ENCODE results near the gene LIMS1. TPM values are rescaled to one million over a fixed set of nuclear protein-coding genes. Genes with fewer than 3 reads are reported as not detected.
"Not testable (repeated sequence)": the region's sequence is repeated elsewhere in the genome, so short reads cannot be mapped to it uniquely, and the experiment has no call there.

The LIMS1 gene
- total and polyA plus RNA-seq, 4 donors, result 48.0 to 111 (median 88.4) TPM

DNA sequence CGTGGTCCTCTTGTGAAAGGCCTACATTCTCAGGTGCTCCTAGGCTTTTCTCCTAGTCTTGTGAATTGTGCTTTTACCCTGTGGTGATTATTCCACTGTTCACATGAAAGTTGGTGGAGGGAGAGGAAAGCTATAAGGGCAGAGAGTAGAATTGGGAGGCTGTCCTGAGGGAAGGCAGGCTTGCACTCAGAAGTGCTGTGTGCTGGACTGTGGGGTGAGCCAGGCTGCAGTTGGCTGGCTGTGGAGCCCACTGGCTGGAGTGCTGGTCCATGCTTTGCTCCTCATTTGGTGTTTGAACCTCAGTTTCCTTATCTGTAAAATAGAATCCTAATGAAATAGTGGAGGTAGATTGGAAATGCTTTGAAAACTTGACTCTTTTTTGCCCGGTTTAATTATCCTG, 21.3 kb downstream of the LIMS1 start:
- WGBS, 2 donors, result 88 to 93% methylated on average over 2 of the region's 2 CpGs
- ATAC-seq (ENCODE audit: low FRiP score), result no peak

DNA sequence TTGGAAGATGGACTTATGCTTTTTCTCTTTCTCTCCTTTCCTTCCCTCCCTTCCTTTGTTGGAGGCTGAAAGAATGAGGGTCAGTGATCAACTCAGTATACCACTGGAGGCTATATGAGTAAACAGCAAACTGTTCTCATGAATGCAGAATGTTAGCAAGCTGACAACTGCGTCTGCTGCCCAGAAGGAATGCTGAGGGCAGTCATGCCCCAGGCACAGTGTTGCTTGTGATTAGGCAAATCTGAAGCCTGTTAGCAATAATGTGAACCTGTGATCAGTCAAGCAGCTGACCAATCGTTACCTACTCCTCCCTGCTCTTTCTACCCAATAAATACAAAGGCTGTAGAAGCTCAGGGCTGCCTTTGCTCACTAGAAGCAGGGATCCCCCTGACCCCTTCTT, 22.3 kb downstream of the LIMS1 start:
- H3K4me3 ChIP-seq (ENCODE audit: low read length in 2 of 2); H3K27ac ChIP-seq (ENCODE audit: low read depth in 1 of 2, low read length in 2 of 2); H3K36me3 ChIP-seq (ENCODE audit: control insufficient read depth in 1 of 2, insufficient read depth in 2 of 2, low read length in 1 of 2); ATAC-seq (ENCODE audit: low FRiP score); H3K4me1 ChIP-seq (ENCODE audit: control insufficient read depth in 1 of 2, insufficient read depth in 2 of 2, low read length in 2 of 2); DNase-seq; H3K27me3 ChIP-seq (ENCODE audit: control insufficient read depth in 1 of 2, insufficient read depth in 2 of 2, low read length in 1 of 2); intact Hi-C loops (cut with DNase I); H3K9me3 ChIP-seq (ENCODE audit: control insufficient read depth, low read length): not testable (repeated sequence)
- WGBS, 2 donors, result 57 to 81% methylated on average over 2 of the region's 2 CpGs

More for the DNA sequence above, 21.3 kb downstream of the LIMS1 start:
- intact Hi-C loops (cut with DNase I), result no loop called here
- peaks cover 2 to 3% of the 10 kb centered on the region in 2 donors for H3K4me1 ChIP-seq (ENCODE audit: control insufficient read depth in 1 of 2, insufficient read depth in 2 of 2, low read length in 2 of 2)
- no peak overlapping the region for H3K27ac ChIP-seq (ENCODE audit: low read depth in 1 of 2, low read length in 2 of 2)
- no peak for DNase-seq
- H3K36me3 ChIP-seq (ENCODE audit: control insufficient read depth in 1 of 2, insufficient read depth in 2 of 2, low read length in 1 of 2), result no peaks in the 10 kb centered on the region
- no peak overlapping the region for H3K4me3 ChIP-seq (ENCODE audit: low read length in 2 of 2)
- no peaks in the 10 kb centered on the region for H3K9me3 ChIP-seq (ENCODE audit: control insufficient read depth, low read length)
- no peaks in the 10 kb centered on the region for H3K27me3 ChIP-seq (ENCODE audit: control insufficient read depth in 1 of 2, insufficient read depth in 2 of 2, low read length in 1 of 2)

DNA sequence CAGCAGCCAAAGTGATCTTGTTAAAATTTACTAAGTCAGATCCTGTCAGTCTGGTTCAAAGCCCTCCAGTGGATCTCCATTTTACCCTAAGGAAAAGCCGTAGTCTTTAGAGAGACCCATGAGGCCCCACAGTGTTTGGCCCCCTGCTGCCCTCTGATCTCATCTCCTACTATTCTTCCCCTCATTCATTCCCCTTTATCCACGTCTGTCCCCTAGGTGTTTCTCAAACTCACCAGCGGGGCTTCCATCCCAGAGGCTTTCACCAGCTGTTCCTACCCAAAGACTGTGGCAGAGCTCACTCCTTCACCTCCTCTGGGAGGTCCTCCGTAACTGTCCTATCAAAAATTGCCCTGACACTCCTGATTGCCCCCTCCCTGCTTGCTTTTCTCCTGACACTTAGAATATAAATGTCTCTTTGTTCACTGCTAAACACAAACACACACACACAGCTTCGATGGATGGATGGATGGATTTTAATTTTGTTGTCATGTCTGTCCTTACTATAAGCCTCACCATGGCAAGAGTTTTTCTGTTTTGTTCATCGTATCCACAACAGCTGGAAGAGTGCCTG, 26.1 kb downstream of the LIMS1 start:
- no peak overlapping the region for H3K4me3 ChIP-seq (ENCODE audit: low read length in 2 of 2)
- DNase-seq, result no peak
- H3K36me3 ChIP-seq (ENCODE audit: control insufficient read depth in 1 of 2, insufficient read depth in 2 of 2, low read length in 1 of 2), result no peaks in the 10 kb centered on the region
- no peaks in the 10 kb centered on the region for H3K27me3 ChIP-seq (ENCODE audit: control insufficient read depth in 1 of 2, insufficient read depth in 2 of 2, low read length in 1 of 2)
- H3K27ac ChIP-seq (ENCODE audit: low read depth in 1 of 2, low read length in 2 of 2), result no peak overlapping the region
- H3K9me3 ChIP-seq (ENCODE audit: control insufficient read depth, low read length), result no peaks in the 10 kb centered on the region
- intact Hi-C loops (cut with DNase I), result no loop called here
- peaks cover 0 to 2% of the 10 kb centered on the region in 2 donors for H3K4me1 ChIP-seq (ENCODE audit: control insufficient read depth in 1 of 2, insufficient read depth in 2 of 2, low read length in 2 of 2)
- no peak for ATAC-seq (ENCODE audit: low FRiP score)
- WGBS, 2 donors, result 75 to 80% methylated on average over 6 of the region's 6 CpGs

DNA sequence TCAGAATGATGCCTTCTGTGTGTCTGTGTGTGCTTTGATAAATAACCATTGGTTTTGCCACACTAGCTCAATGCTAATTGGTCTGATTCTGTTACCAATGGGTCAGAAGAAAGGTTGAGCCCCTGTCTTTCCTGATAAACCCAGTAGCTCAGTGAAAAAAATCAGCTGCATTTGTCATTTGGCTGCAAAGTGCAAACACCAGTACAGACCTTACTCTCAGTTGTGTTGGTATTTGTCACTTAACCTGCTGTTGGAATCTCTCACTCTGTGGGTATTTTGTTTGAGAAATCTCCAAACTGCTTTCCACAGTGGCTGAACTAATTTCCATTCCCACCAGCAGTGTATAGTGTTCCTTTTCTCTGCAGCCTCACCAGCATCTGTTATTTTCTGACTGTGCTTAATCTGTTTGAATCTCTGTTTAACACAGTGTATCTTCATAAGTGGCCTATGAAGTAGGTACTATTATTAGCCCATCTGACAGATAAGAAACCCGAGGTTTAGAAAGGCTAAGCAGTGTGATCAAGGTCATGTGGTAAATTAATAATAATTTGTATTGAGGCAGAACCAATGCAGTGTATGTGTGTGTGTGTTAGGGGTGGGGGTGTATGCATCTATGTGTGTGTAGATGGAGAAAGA, 26.7 kb downstream of the LIMS1 start:
- H3K4me1 ChIP-seq (ENCODE audit: control insufficient read depth in 1 of 2, insufficient read depth in 2 of 2, low read length in 2 of 2), result peaks cover 0 to 2% of the 10 kb centered on the region in 2 donors
- DNase-seq (no peak), ATAC-seq (ENCODE audit: low FRiP score) (no peak)
- intact Hi-C loops (cut with DNase I), result no loop called here
- 5 to 11% methylated on average over 1 of the region's 1 CpG for WGBS, 2 donors
- no peaks in the 10 kb centered on the region for H3K36me3 ChIP-seq (ENCODE audit: control insufficient read depth in 1 of 2, insufficient read depth in 2 of 2, low read length in 1 of 2)
- no peak overlapping the region for H3K4me3 ChIP-seq (ENCODE audit: low read length in 2 of 2)
- H3K27ac ChIP-seq (ENCODE audit: low read depth in 1 of 2, low read length in 2 of 2), result no peak overlapping the region
- H3K9me3 ChIP-seq (ENCODE audit: control insufficient read depth, low read length), result no peaks in the 10 kb centered on the region
- no peaks in the 10 kb centered on the region for H3K27me3 ChIP-seq (ENCODE audit: control insufficient read depth in 1 of 2, insufficient read depth in 2 of 2, low read length in 1 of 2)

DNA sequence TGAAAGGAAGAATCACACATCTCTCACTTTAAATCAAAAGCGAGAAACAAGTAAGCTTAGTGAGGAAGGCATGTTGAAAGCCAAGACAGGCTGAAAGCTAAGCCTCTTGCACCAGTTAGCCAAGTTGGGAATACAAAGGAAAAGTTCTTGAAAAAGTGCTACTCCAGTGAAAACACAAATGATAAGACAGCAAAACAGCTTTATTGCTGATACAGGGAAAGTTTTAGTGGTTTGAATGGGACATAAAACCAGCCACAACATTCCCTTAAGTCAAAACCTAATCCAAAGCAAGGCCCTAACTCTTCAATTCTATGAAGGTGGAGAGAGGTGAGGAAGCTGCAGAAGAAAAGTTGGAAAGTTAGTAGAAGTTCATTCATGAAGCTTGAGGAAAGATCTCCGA, 28.0 kb downstream of the LIMS1 start:
- Histone ChIP-seq H3K36me3 (ENCODE audit: control insufficient read depth in 1 of 2, insufficient read depth in 2 of 2, low read length in 1 of 2) (no peaks in the 10 kb centered on the region), H3K4me3 (ENCODE audit: low read length in 2 of 2) (no peak overlapping the region), H3K9me3 (ENCODE audit: control insufficient read depth, low read length) (no peaks in the 10 kb centered on the region), H3K27me3 (ENCODE audit: control insufficient read depth in 1 of 2, insufficient read depth in 2 of 2, low read length in 1 of 2) (no peaks in the 10 kb centered on the region), H3K27ac (ENCODE audit: low read depth in 1 of 2, low read length in 2 of 2) (no peak overlapping the region), H3K4me1 (ENCODE audit: control insufficient read depth in 1 of 2, insufficient read depth in 2 of 2, low read length in 2 of 2) (peaks cover 0 to 2% of the 10 kb centered on the region in 2 donors)
- intact Hi-C loops (cut with DNase I), result no loop called here
- DNase-seq (no peak), ATAC-seq (ENCODE audit: low FRiP score) (no peak)
- WGBS, 2 donors, result 75 to 92% methylated on average over 2 of the region's 2 CpGs

DNA sequence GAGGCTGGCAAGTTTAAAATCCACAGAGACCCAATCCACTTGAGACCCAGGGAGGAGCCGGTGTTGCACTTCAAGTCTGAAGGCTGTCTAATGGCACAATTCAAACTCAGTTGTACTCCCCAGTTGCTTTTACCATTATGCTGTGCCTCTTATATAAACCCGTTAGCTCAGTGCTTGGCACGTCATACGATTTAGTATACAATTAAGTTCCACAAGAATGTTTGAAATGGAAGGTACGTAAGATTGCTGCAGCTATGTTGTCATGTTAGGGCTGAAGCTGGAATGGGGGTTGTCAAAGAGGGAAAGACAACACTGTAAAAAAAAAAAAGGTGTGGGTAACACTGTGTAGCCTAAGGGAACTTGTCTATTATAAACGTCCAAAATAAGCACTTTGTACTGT, 30.2 kb downstream of the LIMS1 start:
- no peak overlapping the region for H3K4me3 ChIP-seq (ENCODE audit: low read length in 2 of 2)
- peaks cover 2 to 3% of the 10 kb centered on the region in 2 donors for H3K4me1 ChIP-seq (ENCODE audit: control insufficient read depth in 1 of 2, insufficient read depth in 2 of 2, low read length in 2 of 2)
- H3K27me3 ChIP-seq (ENCODE audit: control insufficient read depth in 1 of 2, insufficient read depth in 2 of 2, low read length in 1 of 2), result no peaks in the 10 kb centered on the region
- intact Hi-C loops (cut with DNase I), result no loop called here
- no peaks in the 10 kb centered on the region for H3K9me3 ChIP-seq (ENCODE audit: control insufficient read depth, low read length)
- no peak overlapping the region for H3K27ac ChIP-seq (ENCODE audit: low read depth in 1 of 2, low read length in 2 of 2)
- no peak for DNase-seq
- WGBS, 2 donors, result 12 to 24% methylated on average over 6 of the region's 6 CpGs
- H3K36me3 ChIP-seq (ENCODE audit: control insufficient read depth in 1 of 2, insufficient read depth in 2 of 2, low read length in 1 of 2), result no peaks in the 10 kb centered on the region
- no peak for ATAC-seq (ENCODE audit: low FRiP score)

DNA sequence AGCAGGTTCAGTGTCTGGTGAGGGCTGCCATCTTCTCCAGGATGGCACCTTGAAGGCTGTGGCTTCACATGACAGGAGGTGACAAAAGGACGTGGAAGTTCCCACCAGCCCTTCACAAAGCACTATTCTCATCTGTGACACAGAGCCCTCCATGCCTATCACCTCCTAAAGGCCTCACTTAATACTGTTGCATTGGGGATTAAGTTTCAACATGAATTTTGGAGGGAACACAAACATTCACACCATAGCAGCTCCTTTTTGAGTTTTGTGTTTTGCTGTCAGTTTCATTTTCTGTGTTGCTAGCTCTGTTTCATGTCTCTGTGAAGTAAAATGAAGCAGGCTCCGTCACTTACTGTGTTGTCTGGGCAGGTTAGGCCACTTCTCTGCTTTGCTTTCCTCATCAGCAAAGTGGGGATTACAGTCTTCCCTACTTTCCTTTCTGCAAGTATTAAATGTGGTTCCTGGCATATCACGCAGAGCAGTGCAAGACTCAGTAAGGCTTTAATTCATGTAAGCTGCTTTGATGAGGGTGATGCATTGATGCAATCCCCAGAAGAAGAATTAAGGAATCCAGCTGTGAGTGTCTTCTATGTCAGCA, 31.6 kb downstream of the LIMS1 start:
- DNase-seq (no peak), ATAC-seq (ENCODE audit: low FRiP score) (no peak)
- no peaks in the 10 kb centered on the region for H3K36me3 ChIP-seq (ENCODE audit: control insufficient read depth in 1 of 2, insufficient read depth in 2 of 2, low read length in 1 of 2)
- peaks cover 2 to 4% of the 10 kb centered on the region in 2 donors for H3K4me1 ChIP-seq (ENCODE audit: control insufficient read depth in 1 of 2, insufficient read depth in 2 of 2, low read length in 2 of 2)
- 86 to 88% methylated on average over 3 of the region's 3 CpGs for WGBS, 2 donors
- no peak overlapping the region for H3K4me3 ChIP-seq (ENCODE audit: low read length in 2 of 2)
- no peaks in the 10 kb centered on the region for H3K27me3 ChIP-seq (ENCODE audit: control insufficient read depth in 1 of 2, insufficient read depth in 2 of 2, low read length in 1 of 2)
- intact Hi-C loops (cut with DNase I), result no loop called here
- H3K9me3 ChIP-seq (ENCODE audit: control insufficient read depth, low read length), result no peaks in the 10 kb centered on the region
- H3K27ac ChIP-seq (ENCODE audit: low read depth in 1 of 2, low read length in 2 of 2), result no peak overlapping the region

DNA sequence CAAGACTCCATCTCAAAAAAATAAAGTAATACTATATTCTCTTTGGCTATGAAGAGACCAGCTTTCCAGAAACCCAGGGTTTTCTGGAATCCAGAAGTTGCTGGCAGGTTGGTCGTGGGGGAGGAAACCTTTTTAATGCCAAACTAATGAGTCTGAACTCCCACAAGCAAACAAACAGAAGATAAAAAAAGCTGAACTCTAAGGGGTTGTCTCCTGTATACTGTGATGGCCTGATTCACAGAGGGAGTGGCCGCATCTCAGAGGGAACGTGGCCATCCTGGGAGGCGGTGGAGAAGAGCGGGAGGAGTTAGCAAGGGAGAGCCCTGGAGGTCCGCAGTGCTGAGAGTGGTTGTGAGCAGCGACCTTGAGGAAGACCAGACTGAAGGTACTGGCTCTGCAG, 36.1 kb downstream of the LIMS1 start:
- DNase-seq (no peak), ATAC-seq (ENCODE audit: low FRiP score) (no peak)
- H3K27ac ChIP-seq (ENCODE audit: low read depth in 1 of 2, low read length in 2 of 2), result no peak overlapping the region
- H3K36me3 ChIP-seq (ENCODE audit: control insufficient read depth in 1 of 2, insufficient read depth in 2 of 2, low read length in 1 of 2), result no peaks in the 10 kb centered on the region
- intact Hi-C loops (cut with DNase I), result no loop called here
- peaks cover 5 to 12% of the 10 kb centered on the region in 2 donors for H3K4me1 ChIP-seq (ENCODE audit: control insufficient read depth in 1 of 2, insufficient read depth in 2 of 2, low read length in 2 of 2)
- H3K27me3 ChIP-seq (ENCODE audit: control insufficient read depth in 1 of 2, insufficient read depth in 2 of 2, low read length in 1 of 2), result no peaks in the 10 kb centered on the region
- no peak overlapping the region for H3K4me3 ChIP-seq (ENCODE audit: low read length in 2 of 2)
- WGBS, 2 donors, result 69 to 85% methylated on average over 7 of the region's 7 CpGs
- H3K9me3 ChIP-seq (ENCODE audit: control insufficient read depth, low read length), result no peaks in the 10 kb centered on the region

DNA sequence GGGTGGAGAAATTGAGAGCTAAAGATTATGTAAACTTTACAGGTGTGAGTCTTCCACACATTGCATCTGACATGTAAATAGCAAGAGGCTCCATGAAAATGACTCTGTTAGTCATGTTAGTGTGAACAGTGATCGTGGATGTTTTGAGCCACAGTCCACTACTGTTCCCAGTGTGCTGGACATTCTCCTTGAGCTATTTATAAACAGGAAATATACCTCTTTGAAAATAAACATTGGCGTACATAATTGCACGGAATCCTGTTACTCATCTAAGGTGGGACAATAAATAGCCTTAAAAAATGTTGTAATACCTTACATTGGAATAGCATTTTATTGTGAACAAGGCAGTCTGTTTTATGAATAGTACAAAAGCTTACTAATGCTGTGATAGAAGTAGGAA, 37.0 kb downstream of the LIMS1 start:
- ATAC-seq (ENCODE audit: low FRiP score), result no peak
- H3K27me3 ChIP-seq (ENCODE audit: control insufficient read depth in 1 of 2, insufficient read depth in 2 of 2, low read length in 1 of 2), result no peaks in the 10 kb centered on the region
- H3K4me3 ChIP-seq (ENCODE audit: low read length in 2 of 2), result no peak overlapping the region
- intact Hi-C loops (cut with DNase I), result no loop called here
- no peaks in the 10 kb centered on the region for H3K36me3 ChIP-seq (ENCODE audit: control insufficient read depth in 1 of 2, insufficient read depth in 2 of 2, low read length in 1 of 2)
- no peak for DNase-seq
- 56 to 72% methylated on average over 3 of the region's 3 CpGs for WGBS, 2 donors
- H3K4me1 ChIP-seq (ENCODE audit: control insufficient read depth in 1 of 2, insufficient read depth in 2 of 2, low read length in 2 of 2), result peaks cover 6 to 14% of the 10 kb centered on the region in 2 donors
- no peaks in the 10 kb centered on the region for H3K9me3 ChIP-seq (ENCODE audit: control insufficient read depth, low read length)
- no peak overlapping the region for H3K27ac ChIP-seq (ENCODE audit: low read depth in 1 of 2, low read length in 2 of 2)
